HG03175 (cell line): ENCODE results near the gene ARID1A.
A peak's percentile ranks its signal among the peaks of the same experiment; 100 is the strongest.
"Not testable (repeated sequence)": the region's sequence is repeated elsewhere in the genome, so short reads cannot be mapped to it uniquely, and the experiment has no call there.

Experiments used
- ATAC-seq: cut with Tn5 transposase; IDR thresholded peaks from one replicate; pipeline ENCODE4 v1.9.1; 2021; ENCODE audit warnings: mild to moderate bottlenecking, moderate library complexity; ENCODE audit not compliant: unreplicated experiment

ARID1A gene

GRCh38 chr1:26786437-26787380 lies 90.9 kb downstream of the ARID1A start:
- no peak for ATAC-seq

- peak; percentile 49 for ATAC-seq
Measured at GRCh38 chr1:26787381-26787705, 91.5 kb downstream of the ARID1A start.

- peak; percentile 65 for ATAC-seq
Measured at GRCh38 chr1:26787706-26788514, 92.1 kb downstream of the ARID1A start, which contains the start of gene PIGV. Gene PIGV, plus strand, starts transcription at chr1:26787950. Its CDS starts 2,866 bp downstream, at chr1:26790816.

- no peak for ATAC-seq
Measured at GRCh38 chr1:26788515-26788785, 92.6 kb downstream of the ARID1A start.

- peak; percentile 28 for ATAC-seq
Measured at GRCh38 chr1:26788836-26789611, 93.2 kb downstream of the ARID1A start.

GRCh38 chr1:26789612-26789865 lies 93.7 kb downstream of the ARID1A start:
- ATAC-seq: no peak

- ATAC-seq: no peak
Measured at GRCh38 chr1:26789931-26790330, 94.1 kb downstream of the ARID1A start.

- no peak for ATAC-seq
Measured at GRCh38 chr1:26790551-26790953, 94.7 kb downstream of the ARID1A start.

GRCh38 chr1:26791148-26791547 lies 95.3 kb downstream of the ARID1A start:
- ATAC-seq: no peak

GRCh38 chr1:26791626-26792025 lies 95.8 kb downstream of the ARID1A start:
- no peak for ATAC-seq

- ATAC-seq: no peak
Measured at GRCh38 chr1:26792924-26793323, 97.1 kb downstream of the ARID1A start.

GRCh38 chr1:26794391-26794790 lies 98.6 kb downstream of the ARID1A start:
- no peak for ATAC-seq

- no peak for ATAC-seq
Measured at GRCh38 chr1:26797627-26798026, 101.8 kb downstream of the ARID1A start.

- ATAC-seq: no peak
Measured at GRCh38 chr1:26799479-26800142, 103.8 kb downstream of the ARID1A start.

- ATAC-seq: not testable (repeated sequence)
Measured at GRCh38 chr1:26803932-26804331, 108.1 kb downstream of the ARID1A start.

GRCh38 chr1:26810105-26810504 lies 114.3 kb downstream of the ARID1A start:
- not testable (repeated sequence) for ATAC-seq

GRCh38 chr1:26811057-26811456 lies 115.2 kb downstream of the ARID1A start:
- ATAC-seq: no peak

GRCh38 chr1:26811708-26812107 lies 115.9 kb downstream of the ARID1A start:
- ATAC-seq: no peak

- no peak for ATAC-seq
Measured at GRCh38 chr1:26814377-26814776, 118.6 kb downstream of the ARID1A start.

GRCh38 chr1:26814893-26815292 lies 119.1 kb downstream of the ARID1A start:
- ATAC-seq: no peak

- ATAC-seq: peak; percentile 91
Measured at GRCh38 chr1:26820784-26821269, 125.0 kb downstream of the ARID1A start.
